Stomach (tissue), 9 donors: ENCODE data around the gene AQP7. TPM values are rescaled to one million over a fixed set of nuclear protein-coding genes. Genes with fewer than 3 reads are reported as not detected.

Experiments used
- DNase-seq, 2 donors: peaks; one replicate each; pipeline versions ENCODE4 v3.0.0 to v3.0.0-alpha.2; 2013 to 2019
- H3K27ac ChIP-seq, 5 donors: fragments of 200-600 bp in 4 of 5; sonication (generic) in 4 of 5; one replicate each; pipeline ENCODE4 v1.5.1; 2013 to 2019; ENCODE audit warnings: mild to moderate bottlenecking in 1 of 5, moderate library complexity in 1 of 5
- H3K27me3 ChIP-seq, 3 donors: fragments of 200-600 bp; sonication (generic); one replicate each; pipeline ENCODE4 v1.5.1; 2017 to 2019; ENCODE audit warnings: mixed run types in 1 of 3
- H3K36me3 ChIP-seq, 4 donors: fragments of 200-600 bp; sonication (generic); 1 replicate in 3 of 4; 2 replicates in 1 of 4; pipeline ENCODE4 v1.5.1; 2016 to 2019
- H3K4me1 ChIP-seq, 4 donors: fragments of 200-600 bp; sonication (generic); one replicate each; pipeline ENCODE4 v1.5.1; 2016 to 2019
- H3K4me3 ChIP-seq, 4 donors: fragments of 200-600 bp; sonication (generic) in 3 of 4; one replicate each; pipeline ENCODE4 v1.5.1; 2016 to 2019; ENCODE audit warnings: mild to moderate bottlenecking in 1 of 4
- H3K9me3 ChIP-seq, 4 donors: fragments of 200-600 bp; sonication (generic); one replicate each; pipeline ENCODE4 v1.5.1; 2016 to 2019
- CTCF ChIP-seq, 7 experiments: fragments of 450-650 bp in 4 of 7; fragments of 200-600 bp in 3 of 7; sonication (generic) in 3 of 7; IDR thresholded peaks; one replicate each; pipeline ENCODE4 v1.5.1; 2016 to 2019; ENCODE audit warnings: antibody characterized with exemption in 7 of 7, control low read depth in 2 of 7, mild to moderate bottlenecking in 1 of 7
- EP300 ChIP-seq: sonication (generic); formaldehyde crosslinking; IDR thresholded peaks from one replicate; pipeline ENCODE4 v1.6.1; 2017; ENCODE audit warnings: antibody characterized with exemption
- POLR2A ChIP-seq, 4 donors: fragments of 450-650 bp; IDR thresholded peaks; one replicate each; pipeline ENCODE4 v1.6.1; 2016; ENCODE audit warnings: antibody characterized with exemption in 4 of 4, control low read depth in 2 of 4, mild to moderate bottlenecking in 1 of 4, moderate library complexity in 1 of 4
- POLR2AphosphoS5 ChIP-seq, 3 donors: sonication (generic); formaldehyde crosslinking; IDR thresholded peaks; one replicate each; pipeline ENCODE4 v1.6.1; 2016; ENCODE audit warnings: antibody characterized with exemption in 3 of 3
- WGBS, 5 donors: extraction: QIAGEN DNeasy Blood & Tissue Kit in 3 of 5; methylation state at CpG; one replicate each; pipeline versions ENCODE4 v1.1.5 to v1.1.7; 2013 to 2018; 5-methylcytosine and 5-hydroxymethylcytosine counted together
- intact Hi-C: fragments of 100-400 bp; cut with DNase I; formaldehyde crosslinking; loops from one replicate; pipeline ENCODE4 v1.15.1; 2023; ENCODE audit warnings: low total_unique reads
- polyA plus RNA-seq, 3 donors: library from polyadenylated mRNA; stranded (reverse); fragments of 200-250 nt; gene quantifications; one replicate each; pipeline ENCODE4 v1.2.3, GENCODE V29; 2013
- total RNA-seq, 5 donors: library from RNA; depleted of rRNA; stranded (reverse); fragments of >200 nt; gene quantifications; one replicate each; pipeline versions ENCODE4 v1.1.0 to v1.2.3, GENCODE V29; 2014 to 2016
- donor health status: healthy with polysubstance abuse.
- donor health status: Bipolar disorder and iron deficiency.
- donor health status: healthy.

AQP7 gene
- total and polyA plus RNA-seq, 8 donors = 1.1 to 17.4 (median 3.3) TPM; not detected in 2

GRCh38 chr9:33439731-33440130, 37.4 kb upstream of the AQP7 start:
- H3K27me3 ChIP-seq = no peaks in the 10 kb centered on the region
- DNase-seq = no peak
- H3K27ac ChIP-seq = peak overlapping the region in 1 of 5 donors; percentile 0
- no peak for TF ChIP-seq CTCF (IDR thresholded peaks at IDR 0.05)
- TF ChIP-seq EP300 = no peak
- no peak for TF ChIP-seq POLR2AphosphoS5 (IDR thresholded peaks at IDR 0.05)
- no peak for TF ChIP-seq POLR2A (IDR thresholded peaks at IDR 0.05)
- peaks cover 1 to 41% (median 20%) of the 10 kb centered on the region in 4 donors for H3K4me1 ChIP-seq
- intact Hi-C loops = no loop called here
- no peak overlapping the region for H3K4me3 ChIP-seq
- 39 to 68% (median 48%) methylated on average over 6 of the region's 6 CpGs for WGBS, 5 donors
- H3K9me3 ChIP-seq = no peaks in the 10 kb centered on the region
- H3K36me3 ChIP-seq = peaks cover 0 to 34% (median 23%) of the 10 kb centered on the region in 4 donors

GRCh38 chr9:33438926-33439680, 36.7 kb upstream of the AQP7 start:
- DNase-seq = no peak
- H3K27ac ChIP-seq = peak overlapping the region in 1 of 5 donors; percentile 0
- WGBS, 5 donors = 71 to 84% (median 72%) methylated on average over 7 of the region's 7 CpGs
- H3K9me3 ChIP-seq = no peaks in the 10 kb centered on the region
- H3K4me1 ChIP-seq = peaks cover 0 to 38% (median 17%) of the 10 kb centered on the region in 4 donors
- no peaks in the 10 kb centered on the region for H3K27me3 ChIP-seq
- H3K4me3 ChIP-seq = no peak overlapping the region
- peaks cover 0 to 34% (median 23%) of the 10 kb centered on the region in 4 donors for H3K36me3 ChIP-seq
- intact Hi-C loops = no loop called here
- no peak for TF ChIP-seq CTCF (IDR thresholded peaks at IDR 0.05)
- TF ChIP-seq EP300 = no peak
- TF ChIP-seq POLR2AphosphoS5 (IDR thresholded peaks at IDR 0.05) = no peak
- no peak for TF ChIP-seq POLR2A (IDR thresholded peaks at IDR 0.05)

- Histone ChIP-seq H3K9me3 (no peaks in the 10 kb centered on the region), H3K4me1 (peaks cover 0 to 26% (median 9%) of the 10 kb centered on the region in 4 donors), H3K27ac (no peak overlapping the region), H3K4me3 (no peak overlapping the region), H3K27me3 (no peaks in the 10 kb centered on the region), H3K36me3 (peaks cover 0 to 26% (median 16%) of the 10 kb centered on the region in 4 donors)
- TF ChIP-seq POLR2A (IDR thresholded peaks at IDR 0.05) (no peak), EP300 (no peak), POLR2AphosphoS5 (IDR thresholded peaks at IDR 0.05) (no peak), CTCF (IDR thresholded peaks at IDR 0.05) (no peak)
- no peak for DNase-seq
- 83 to 96% (median 93%) methylated on average over 1 of the region's 1 CpG for WGBS, 5 donors
- intact Hi-C loops = no loop called here
Observed at GRCh38 chr9:33437898-33438297, 35.5 kb upstream of the AQP7 start.

- no peak overlapping the region for H3K4me3 ChIP-seq
- WGBS, 5 donors = 18 to 38% (median 29%) methylated on average over 2 of the region's 2 CpGs
- no peaks in the 10 kb centered on the region for H3K9me3 ChIP-seq
- H3K27ac ChIP-seq = no peak overlapping the region
- no peaks in the 10 kb centered on the region for H3K27me3 ChIP-seq
- H3K36me3 ChIP-seq = peaks cover 0 to 19% (median 9%) of the 10 kb centered on the region in 4 donors
- H3K4me1 ChIP-seq = peaks cover 0 to 24% (median 7%) of the 10 kb centered on the region in 4 donors
- TF ChIP-seq POLR2AphosphoS5 (IDR thresholded peaks at IDR 0.05) = no peak
- no peak for TF ChIP-seq EP300
- no peak for TF ChIP-seq POLR2A (IDR thresholded peaks at IDR 0.05)
- TF ChIP-seq CTCF (IDR thresholded peaks at IDR 0.05) = no peak
- DNase-seq = no peak
- intact Hi-C loops = no loop called here
Observed at GRCh38 chr9:33437205-33437604, 34.8 kb upstream of the AQP7 start.
